Inferior parietal cortex (tissue), 1 donor: Measurements from ENCODE around the gene GNB4.

Experiments used
- DNase-seq: peaks from one replicate; pipeline ENCODE4 v3.0.0-alpha.2; 2016; ENCODE audit errors: extremely low spot score

The GNB4 gene

DNA sequence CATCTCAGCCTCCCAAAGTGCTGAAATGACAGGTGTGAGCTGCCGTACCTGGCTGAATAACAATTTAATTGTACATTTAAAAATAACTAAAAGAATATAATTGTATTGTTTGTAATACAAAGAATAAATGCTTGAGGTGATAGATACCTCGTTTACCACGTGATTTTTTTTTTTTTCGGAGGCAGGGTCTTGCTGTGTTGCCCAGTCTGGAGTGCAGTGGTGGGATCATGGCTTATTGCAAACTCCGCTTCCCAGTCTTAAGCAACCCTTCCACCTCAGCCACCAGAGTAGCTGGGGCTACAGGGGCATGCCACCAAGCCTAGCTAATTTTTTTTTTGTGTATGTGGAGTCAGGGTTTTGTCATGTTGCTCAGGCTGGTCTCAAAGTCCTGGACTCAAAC lies 87.9 kb downstream of the GNB4 start:
- DNase-seq = no peak

DNA sequence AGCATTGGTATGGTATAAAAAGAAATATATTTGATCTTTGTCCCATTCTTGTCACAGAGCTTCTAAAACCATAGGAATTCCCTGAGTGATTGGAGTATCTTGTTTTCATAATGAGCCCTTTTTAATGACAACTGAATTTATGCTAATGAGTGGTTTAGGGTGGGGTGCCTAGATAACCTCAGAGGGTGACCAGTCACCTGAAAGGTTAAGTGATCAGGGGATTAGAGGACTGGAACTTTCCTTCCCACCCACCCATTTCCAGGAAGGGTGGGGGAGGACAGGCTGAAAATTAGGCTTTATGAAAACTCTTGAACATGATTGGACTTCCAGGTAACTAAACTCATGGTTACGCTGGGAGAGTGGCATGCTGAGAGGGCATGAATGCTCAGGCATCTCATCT lies 95.3 kb downstream of the GNB4 start:
- DNase-seq = no peak

DNA sequence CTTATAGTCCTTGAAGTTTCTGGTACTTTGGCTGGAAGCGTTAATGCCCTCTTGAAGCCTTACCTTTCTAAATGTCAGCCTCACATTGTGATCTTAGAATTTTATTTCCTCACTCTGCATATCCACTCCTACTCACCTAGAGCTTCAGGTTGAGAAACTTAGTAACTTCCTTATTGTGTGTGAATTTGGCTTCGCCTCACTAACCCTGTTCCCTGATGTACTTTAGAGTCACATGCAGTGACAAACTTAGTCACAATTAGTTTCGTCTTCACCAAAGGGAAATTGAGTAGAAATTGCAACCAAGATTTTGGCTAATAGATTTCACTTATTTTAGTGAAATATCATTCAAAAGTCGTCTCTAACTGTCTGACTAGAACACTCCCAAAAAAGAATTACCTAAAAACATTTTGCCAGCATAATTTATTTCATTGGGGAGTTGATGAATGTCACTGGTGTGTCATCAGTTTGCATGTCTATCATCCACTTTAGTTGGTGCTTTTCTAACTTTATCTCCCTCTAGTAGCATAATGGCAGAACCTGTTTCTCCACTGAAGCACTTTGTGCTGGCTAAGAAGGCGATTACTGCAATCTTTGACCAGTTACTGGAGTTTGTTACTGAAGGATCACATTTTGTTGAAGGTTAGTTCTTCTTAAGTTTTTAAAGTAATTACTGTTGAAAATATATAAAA lies 102.8 kb downstream of the GNB4 start:
- no peak for DNase-seq

DNA sequence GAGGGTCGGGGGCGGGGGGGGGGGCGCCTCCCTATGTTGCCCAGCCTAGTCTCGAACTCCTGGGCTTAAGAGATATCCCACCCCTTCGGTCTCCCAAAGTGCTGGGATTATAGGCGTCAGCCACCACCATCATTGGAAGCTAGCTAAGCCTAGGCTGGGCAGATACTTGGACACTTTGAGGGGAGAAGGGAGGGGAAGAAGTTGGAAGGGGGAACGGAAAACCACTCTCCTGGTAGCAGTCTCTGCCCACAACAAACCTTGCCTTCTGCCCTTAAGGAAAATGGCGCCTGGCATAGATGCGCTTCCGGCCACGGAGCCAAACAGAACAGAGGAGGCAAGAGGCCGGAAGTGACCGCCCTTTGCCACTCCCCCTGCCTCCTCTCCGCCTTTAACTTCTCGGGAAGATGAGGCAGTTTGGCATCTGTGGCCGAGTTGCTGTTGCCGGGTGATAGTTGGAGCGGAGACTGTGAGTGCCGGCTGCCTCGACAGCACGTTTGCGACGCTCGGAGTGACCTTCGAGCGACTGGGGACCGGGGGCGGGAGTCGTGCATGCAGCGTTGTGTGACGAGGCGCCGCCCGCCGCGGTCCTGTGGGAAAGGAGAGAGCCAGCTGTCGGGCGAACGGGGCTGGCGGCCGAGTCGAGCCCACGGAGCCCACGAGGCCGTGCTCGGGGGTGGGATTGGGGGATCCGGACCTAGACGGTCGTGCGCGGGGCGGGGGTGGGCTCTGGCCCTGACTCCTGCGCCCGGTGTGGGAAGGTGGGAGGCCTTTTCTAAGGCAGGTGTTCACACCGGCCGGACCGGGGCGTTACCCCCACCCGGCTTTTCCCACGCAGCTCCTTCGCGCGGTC lies 103.7 kb downstream of the GNB4 start, which contains the start of gene MFN1:
Gene MFN1, plus strand, starts transcription at position 365 of the 850 bp plus-strand sequence. CDS start 1,143 bp downstream, outside the sequence.
- peak; percentile 97 for DNase-seq
